ENCODE measurements around the gene RAB30. TPM values are rescaled to one million over a fixed set of nuclear protein-coding genes. Genes with fewer than 3 reads are reported as not detected.

The RAB30 gene
- polyA plus RNA-seq, 6 donors from 2014 or later = 108 to 156 (median 142) TPM

DNA sequence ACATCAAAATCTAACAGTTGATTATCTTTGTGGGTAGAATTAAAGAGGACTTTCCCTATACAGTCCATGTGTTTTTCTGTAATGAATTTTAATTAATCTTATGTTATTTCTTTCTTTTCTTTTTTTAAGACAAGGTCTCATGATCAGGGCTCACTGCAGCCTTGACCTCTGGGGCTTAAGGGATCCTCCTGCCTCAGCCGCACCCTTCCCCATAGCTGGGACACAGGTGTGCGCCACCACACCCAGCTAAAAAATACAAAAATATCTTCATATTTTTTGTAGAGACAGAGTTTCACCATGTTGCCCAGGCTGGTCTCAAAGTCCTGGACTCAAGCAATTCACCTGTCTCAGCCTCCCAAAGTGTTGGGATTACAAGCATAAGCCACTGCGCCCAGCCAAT is 7.7 kb downstream of the RAB30 start:
- H3K9me3 Mint-ChIP-seq = peaks cover 2 to 30% (median 17%) of the 10 kb centered on the region in 7 donors
- peaks cover 64 to 99% (median 85%) of the 10 kb centered on the region in 3 donors for H3K4me1 Mint-ChIP-seq

DNA sequence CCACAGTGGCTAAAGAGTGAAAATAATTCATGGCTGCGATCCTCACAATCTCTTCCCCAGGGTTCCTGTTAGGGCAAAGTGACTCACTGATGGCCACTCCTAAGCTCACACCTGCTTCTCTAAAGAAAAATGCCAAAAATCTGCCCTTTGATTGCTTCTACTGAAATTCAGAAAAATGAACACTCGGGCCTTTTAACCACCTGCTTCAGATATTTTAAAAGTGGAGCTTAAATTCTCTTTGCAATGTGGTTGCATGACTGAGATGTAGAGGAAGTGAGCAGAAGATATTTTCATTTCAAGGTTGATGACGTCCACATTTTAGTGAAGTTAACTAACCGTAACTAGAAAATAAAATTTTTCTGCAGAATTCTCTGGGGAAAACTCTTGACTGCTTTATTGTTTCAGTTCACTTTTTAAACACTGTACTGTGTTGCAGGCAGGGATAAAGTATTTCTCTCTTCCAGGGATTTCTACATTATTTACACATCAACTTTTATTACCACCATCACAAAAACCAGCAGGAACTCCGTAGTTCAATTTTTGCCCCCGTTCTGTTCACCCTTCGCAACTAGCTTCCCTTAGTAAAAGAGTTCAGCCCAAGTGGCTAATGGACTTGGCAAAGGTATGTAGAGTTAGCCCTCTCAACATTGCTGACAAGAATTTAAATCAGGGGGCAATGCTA is 8.5 kb downstream of the RAB30 start:
- H3K27ac Mint-ChIP-seq = peak overlapping the region in 5 of 6 donors; percentile 97 to 100 (median 99)
- peaks cover 57 to 99% (median 85%) of the 10 kb centered on the region in 3 donors for H3K4me1 Mint-ChIP-seq
- peaks cover 26 to 29% of the 10 kb centered on the region in 2 donors for H3K36me3 Mint-ChIP-seq
- no peaks in the 10 kb centered on the region for H3K27me3 Mint-ChIP-seq
- peaks cover 2 to 30% (median 17%) of the 10 kb centered on the region in 7 donors for H3K9me3 Mint-ChIP-seq
- DNase-seq (peak; percentile 85), ATAC-seq (ENCODE audit: low read depth in 2 of 2) (peak; percentile 71 to 75)
- peak overlapping the region; percentile 76 to 95 (median 85) for H3K4me3 Mint-ChIP-seq

More for the DNA sequence above, 7.7 kb downstream of the RAB30 start:
- Mint-ChIP-seq H3K27me3 (no peaks in the 10 kb centered on the region), H3K4me3 (peak overlapping the region; percentile 76 to 95 (median 85)), H3K27ac (peak overlapping the region in 5 of 6 donors; percentile 97 to 100 (median 99)), H3K36me3 (peaks cover 31 to 32% of the 10 kb centered on the region in 2 donors)
- DNase-seq (no peak), ATAC-seq (ENCODE audit: low read depth in 2 of 2) (no peak)

DNA sequence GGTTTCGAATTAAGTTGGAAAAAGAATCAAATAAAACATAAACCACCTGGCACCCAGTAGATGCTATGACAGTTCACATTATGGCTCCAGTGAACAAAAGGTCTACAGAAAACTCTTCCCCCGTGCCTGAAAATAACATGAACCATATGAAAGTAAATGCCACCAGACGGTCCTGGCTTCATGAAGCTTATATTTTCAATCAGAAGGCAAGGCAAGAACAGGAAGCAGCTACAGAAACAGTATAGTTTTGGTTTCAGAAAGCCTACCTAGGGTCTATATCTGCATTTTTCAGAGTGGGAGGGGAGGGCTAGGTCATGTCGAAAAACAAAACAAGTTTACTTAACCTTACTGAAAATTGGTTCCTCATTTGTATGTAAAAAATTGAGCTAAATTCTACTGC is 9.8 kb downstream of the RAB30 start:
- Mint-ChIP-seq H3K36me3 (peaks cover 22 to 27% of the 10 kb centered on the region in 2 donors), H3K27me3 (no peaks in the 10 kb centered on the region), H3K4me3 (peak overlapping the region; percentile 76 to 95 (median 85)), H3K4me1 (peaks cover 56 to 99% (median 83%) of the 10 kb centered on the region in 3 donors), H3K27ac (peak overlapping the region in 5 of 6 donors; percentile 97 to 100 (median 99)), H3K9me3 (peaks cover 2 to 30% (median 17%) of the 10 kb centered on the region in 7 donors)
- ATAC-seq (ENCODE audit: low read depth in 2 of 2) (peak; percentile 61 to 62), DNase-seq (peak; percentile 83)

DNA sequence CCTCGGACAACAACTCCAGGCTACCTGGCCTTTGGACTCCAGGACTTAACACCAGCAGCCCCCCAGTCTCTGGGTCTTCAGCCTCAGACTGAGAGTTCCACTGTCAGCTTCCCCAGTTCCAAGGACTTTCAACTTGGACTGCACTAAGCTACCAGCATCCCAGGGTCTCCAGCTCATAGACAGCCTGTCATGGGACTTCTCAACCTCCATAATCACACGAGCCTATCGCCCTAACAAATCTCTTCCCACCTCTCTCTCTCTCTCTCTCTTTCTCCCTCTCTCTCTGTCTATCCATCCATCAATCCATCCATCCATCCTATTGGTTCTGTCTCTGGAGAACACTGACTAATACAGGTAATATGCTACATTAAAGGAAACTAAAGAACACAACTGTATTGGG is 10.7 kb downstream of the RAB30 start:
- Mint-ChIP-seq H3K9me3 (peaks cover 2 to 30% (median 17%) of the 10 kb centered on the region in 7 donors), H3K4me1 (peaks cover 55 to 98% (median 81%) of the 10 kb centered on the region in 3 donors), H3K36me3 (peaks cover 27% of the 10 kb centered on the region in 2 donors)

DNA sequence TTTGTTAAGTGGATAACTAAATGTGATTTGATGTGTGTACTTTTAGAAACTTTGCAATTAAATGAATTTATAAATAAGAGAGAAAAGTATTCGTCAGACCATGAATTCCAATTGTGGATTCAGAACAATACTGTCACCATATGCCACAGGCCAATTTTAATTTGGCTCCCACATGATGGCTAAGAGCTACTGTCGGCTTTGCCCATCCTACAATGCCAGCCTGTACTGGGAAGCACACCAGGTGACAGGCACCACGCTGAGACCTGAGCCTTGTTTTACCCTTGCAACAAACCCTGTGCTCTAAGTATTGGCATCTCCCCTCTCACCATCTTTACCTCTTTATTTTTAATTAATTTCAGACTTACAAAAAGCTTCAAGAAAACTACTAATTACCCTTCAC is 14.0 kb downstream of the RAB30 start:
- Mint-ChIP-seq H3K4me1 (peaks cover 61 to 99% (median 82%) of the 10 kb centered on the region in 3 donors), H3K9me3 (peaks cover 4 to 26% (median 17%) of the 10 kb centered on the region in 7 donors), H3K36me3 (peaks cover 36 to 49% of the 10 kb centered on the region in 2 donors), H3K4me3 (peak overlapping the region in 4 of 8 donors; percentile 32 to 48 (median 40)), H3K27me3 (no peaks in the 10 kb centered on the region), H3K27ac (peak overlapping the region in 4 of 6 donors; percentile 56 to 93 (median 74))
- no peak for ATAC-seq (ENCODE audit: low read depth in 2 of 2)
- DNase-seq = no peak

More for the DNA sequence above, 10.7 kb downstream of the RAB30 start:
- Mint-ChIP-seq H3K27me3 (no peaks in the 10 kb centered on the region), H3K4me3 (peak overlapping the region in 7 of 8 donors; percentile 26 to 95 (median 58)), H3K27ac (peak overlapping the region in 5 of 6 donors; percentile 97 to 100 (median 99))
- DNase-seq (no peak), ATAC-seq (ENCODE audit: low read depth in 2 of 2) (no peak)

DNA sequence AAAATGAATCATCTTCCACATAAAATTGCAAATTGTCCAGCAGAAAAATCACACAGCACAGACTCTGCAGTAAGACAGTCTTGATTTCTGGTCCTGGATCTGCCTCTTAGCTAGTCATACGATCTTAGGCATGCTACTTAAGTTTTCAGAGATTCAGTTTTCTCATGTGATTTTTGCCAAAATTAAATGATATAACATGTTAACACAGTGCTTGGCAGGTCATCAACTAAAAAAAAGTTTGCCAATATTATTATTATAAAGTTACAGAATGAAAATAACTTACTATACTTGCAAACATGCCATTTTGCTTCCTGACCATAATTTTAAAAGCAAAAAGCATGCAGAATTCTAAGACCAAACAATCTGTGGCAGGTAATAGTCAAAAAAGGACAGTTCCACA is 15.1 kb downstream of the RAB30 start:
- no peak for ATAC-seq (ENCODE audit: low read depth in 2 of 2)
- H3K27ac Mint-ChIP-seq = peak overlapping the region in 1 of 6 donors; percentile 22
- peaks cover 4 to 21% (median 12%) of the 10 kb centered on the region in 7 donors for H3K9me3 Mint-ChIP-seq
- peak overlapping the region in 1 of 8 donors; percentile 32 for H3K4me3 Mint-ChIP-seq
- H3K36me3 Mint-ChIP-seq = peaks cover 46 to 54% of the 10 kb centered on the region in 2 donors
- peaks cover 62 to 95% (median 84%) of the 10 kb centered on the region in 3 donors for H3K4me1 Mint-ChIP-seq
- no peak for DNase-seq
- no peaks in the 10 kb centered on the region for H3K27me3 Mint-ChIP-seq

DNA sequence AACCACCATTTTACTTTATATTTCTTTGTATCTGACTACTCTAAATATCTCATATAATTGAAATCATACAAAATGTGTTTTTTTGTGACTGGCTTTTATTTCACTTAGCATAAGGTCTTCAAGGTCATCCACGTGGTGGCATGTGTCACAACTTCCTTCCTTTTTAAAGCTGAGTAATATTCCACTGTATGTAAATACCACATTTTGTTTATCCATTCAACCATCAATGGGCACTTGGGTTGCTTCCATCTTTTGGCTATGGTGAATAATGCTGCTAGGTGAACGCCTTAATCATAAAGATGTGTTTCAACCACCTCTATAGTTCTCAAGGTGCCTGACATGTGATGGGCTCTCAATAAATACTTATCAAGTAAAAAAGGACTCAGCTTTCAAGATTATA is 15.5 kb downstream of the RAB30 start:
- Mint-ChIP-seq H3K27ac (peak overlapping the region in 2 of 6 donors; percentile 13 to 98), H3K36me3 (peaks cover 48 to 57% of the 10 kb centered on the region in 2 donors), H3K9me3 (peaks cover 4 to 21% (median 13%) of the 10 kb centered on the region in 7 donors), H3K27me3 (no peaks in the 10 kb centered on the region), H3K4me3 (peak overlapping the region in 4 of 8 donors; percentile 14 to 62 (median 52)), H3K4me1 (peaks cover 63 to 95% (median 85%) of the 10 kb centered on the region in 3 donors)
- no peak for ATAC-seq (ENCODE audit: low read depth in 2 of 2)
- DNase-seq = no peak

DNA sequence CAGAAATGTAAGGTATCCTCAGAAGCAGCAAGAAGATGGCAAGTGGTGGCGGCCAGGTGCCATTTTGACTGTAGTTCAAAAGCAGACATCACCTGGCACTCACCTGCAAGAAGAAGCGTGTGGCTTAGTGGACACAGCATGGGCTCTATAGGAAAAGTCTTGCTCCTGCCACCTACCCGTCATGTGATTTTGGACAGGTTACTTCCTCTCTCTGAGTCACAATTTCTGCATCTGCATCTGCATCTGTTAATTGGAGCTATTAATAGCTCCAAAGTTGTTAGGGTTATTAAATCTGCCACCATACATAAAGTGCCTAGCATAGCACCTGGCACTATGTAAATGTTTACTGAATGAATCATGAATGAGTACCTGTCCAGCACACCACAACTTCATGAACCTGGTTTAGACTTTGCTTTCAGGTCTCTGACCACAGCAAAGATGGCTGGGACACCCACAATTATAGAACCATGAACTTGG is 16.8 kb downstream of the RAB30 start:
- Mint-ChIP-seq H3K9me3 (peaks cover 2 to 19% (median 11%) of the 10 kb centered on the region in 7 donors), H3K4me1 (peaks cover 63 to 95% (median 85%) of the 10 kb centered on the region in 3 donors), H3K4me3 (peak overlapping the region; percentile 52 to 90 (median 82)), H3K36me3 (peaks cover 44 to 62% of the 10 kb centered on the region in 2 donors), H3K27ac (peak overlapping the region in 5 of 6 donors; percentile 98 to 99 (median 98)), H3K27me3 (no peaks in the 10 kb centered on the region)
- DNase-seq (no peak), ATAC-seq (ENCODE audit: low read depth in 2 of 2) (peak; percentile 10 to 17)

DNA sequence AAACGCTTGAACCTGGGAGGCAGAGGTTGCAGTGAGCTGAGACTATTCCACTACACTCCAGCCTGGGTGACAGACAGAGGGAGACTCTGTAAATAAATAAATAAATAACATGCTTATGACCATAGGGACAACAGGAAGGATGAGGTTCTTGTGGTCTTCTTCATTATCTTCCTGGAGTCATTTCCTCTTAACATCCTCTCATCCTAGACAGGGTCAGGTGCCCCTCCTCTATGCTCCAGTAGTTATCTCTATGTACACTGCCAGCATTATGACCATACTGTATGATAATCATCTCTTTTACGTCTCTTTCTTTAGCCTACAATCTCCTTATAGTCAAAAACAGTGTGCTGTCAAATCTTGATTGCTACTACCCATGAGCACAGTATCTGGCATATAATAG is 17.7 kb downstream of the RAB30 start:
- peaks cover 37 to 54% of the 10 kb centered on the region in 2 donors for H3K36me3 Mint-ChIP-seq
- H3K27me3 Mint-ChIP-seq = no peaks in the 10 kb centered on the region
- ATAC-seq (ENCODE audit: low read depth in 2 of 2) (peak; percentile 94 to 95), DNase-seq (peak; percentile 70)
- H3K27ac Mint-ChIP-seq = peak overlapping the region in 5 of 6 donors; percentile 98 to 99 (median 98)
- peak overlapping the region; percentile 47 to 90 (median 82) for H3K4me3 Mint-ChIP-seq
- peaks cover 2 to 19% (median 7%) of the 10 kb centered on the region in 7 donors for H3K9me3 Mint-ChIP-seq
- H3K4me1 Mint-ChIP-seq = peaks cover 55 to 95% (median 78%) of the 10 kb centered on the region in 3 donors

DNA sequence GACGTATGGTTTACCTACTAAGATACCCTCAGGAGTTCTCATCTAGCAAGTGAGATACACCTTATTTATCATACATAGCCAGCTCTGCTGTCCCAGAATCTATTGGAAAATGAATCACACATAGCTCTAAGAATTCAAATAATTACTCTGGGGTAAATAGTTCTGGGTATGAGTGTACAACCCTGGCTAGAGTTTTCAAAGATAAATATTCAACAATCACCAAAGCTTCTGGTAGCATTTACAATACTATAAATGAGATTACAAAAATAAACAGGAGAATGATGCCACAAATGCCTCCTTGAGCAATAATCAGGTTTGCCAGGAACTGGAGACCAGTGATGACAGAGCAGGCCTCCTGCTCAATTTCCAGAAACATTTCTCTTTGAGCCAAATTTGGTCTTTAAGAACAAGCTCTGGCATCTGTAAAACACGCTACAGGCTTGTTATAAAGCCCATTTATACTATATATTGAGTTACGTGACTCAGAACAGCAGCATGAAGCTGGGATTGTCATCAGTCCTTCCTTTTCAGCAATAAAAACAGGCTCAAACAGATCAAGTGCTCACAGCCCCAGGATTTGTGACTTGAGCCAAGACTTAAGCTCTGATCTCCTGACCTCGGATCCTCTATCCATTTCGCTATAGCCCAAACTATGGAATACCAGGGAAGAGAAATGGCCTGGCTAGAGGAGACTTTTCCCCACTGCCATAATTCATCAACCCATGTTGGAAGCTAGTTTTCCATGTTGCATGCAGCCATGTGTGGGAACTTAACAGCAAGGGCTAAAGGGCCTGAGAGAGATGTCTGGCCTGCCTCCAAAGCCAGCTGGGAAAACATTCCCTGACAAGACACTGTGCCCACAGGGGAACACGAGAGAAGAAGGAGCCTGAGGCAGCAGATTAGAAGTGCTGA is 19.7 kb downstream of the RAB30 start:
- Mint-ChIP-seq H3K27ac (peak overlapping the region in 5 of 6 donors; percentile 86 to 99 (median 98)), H3K4me1 (peaks cover 63 to 95% (median 79%) of the 10 kb centered on the region in 3 donors), H3K4me3 (peak overlapping the region in 5 of 8 donors; percentile 27 to 60 (median 37)), H3K27me3 (no peaks in the 10 kb centered on the region), H3K9me3 (peaks cover 2 to 19% (median 7%) of the 10 kb centered on the region in 7 donors), H3K36me3 (peaks cover 37 to 48% of the 10 kb centered on the region in 2 donors)
- DNase-seq (no peak), ATAC-seq (ENCODE audit: low read depth in 2 of 2) (no peak)

DNA sequence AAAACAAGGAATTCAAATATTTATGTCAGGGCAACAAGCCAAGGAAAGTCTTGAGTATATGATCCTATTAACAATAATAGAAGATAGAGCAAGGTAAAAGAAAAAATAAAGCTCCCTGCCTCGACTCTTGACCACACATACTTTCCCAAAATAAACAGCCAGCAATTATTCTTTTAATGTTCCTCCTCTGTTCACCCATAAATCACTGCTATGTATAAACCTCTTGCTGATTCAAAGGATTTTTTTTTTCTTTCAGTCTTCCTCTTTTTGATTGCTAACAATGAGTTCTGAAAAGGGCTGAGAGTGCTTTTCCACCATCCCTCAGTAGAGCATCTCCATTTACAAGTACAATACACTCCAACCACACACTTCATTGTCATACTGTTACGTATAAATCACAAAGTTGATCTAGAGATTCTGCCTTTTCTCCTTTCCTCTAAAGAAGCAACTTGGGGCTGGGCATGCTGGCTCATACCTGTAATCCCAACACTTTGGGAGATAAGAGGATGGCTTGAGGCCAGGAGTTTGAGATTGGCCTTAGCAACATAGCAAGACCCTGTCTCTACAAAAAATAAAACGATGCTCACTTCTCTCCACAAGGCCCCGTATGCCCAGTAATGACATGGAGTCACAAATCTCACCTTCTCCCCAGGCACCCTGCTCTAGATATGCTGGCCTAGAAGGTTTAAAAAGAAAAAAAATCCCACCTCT is 24.0 kb downstream of the RAB30 start:
- Mint-ChIP-seq H3K36me3 (peaks cover 17 to 26% of the 10 kb centered on the region in 2 donors), H3K4me3 (peak overlapping the region; percentile 1 to 87 (median 33)), H3K4me1 (peaks cover 63 to 94% (median 89%) of the 10 kb centered on the region in 3 donors), H3K27me3 (no peaks in the 10 kb centered on the region), H3K9me3 (peaks cover 0 to 19% (median 7%) of the 10 kb centered on the region in 7 donors), H3K27ac (peak overlapping the region; percentile 37 to 92 (median 70))
- ATAC-seq (ENCODE audit: low read depth in 2 of 2) = peak; percentile 58 to 63
- DNase-seq = no peak

DNA sequence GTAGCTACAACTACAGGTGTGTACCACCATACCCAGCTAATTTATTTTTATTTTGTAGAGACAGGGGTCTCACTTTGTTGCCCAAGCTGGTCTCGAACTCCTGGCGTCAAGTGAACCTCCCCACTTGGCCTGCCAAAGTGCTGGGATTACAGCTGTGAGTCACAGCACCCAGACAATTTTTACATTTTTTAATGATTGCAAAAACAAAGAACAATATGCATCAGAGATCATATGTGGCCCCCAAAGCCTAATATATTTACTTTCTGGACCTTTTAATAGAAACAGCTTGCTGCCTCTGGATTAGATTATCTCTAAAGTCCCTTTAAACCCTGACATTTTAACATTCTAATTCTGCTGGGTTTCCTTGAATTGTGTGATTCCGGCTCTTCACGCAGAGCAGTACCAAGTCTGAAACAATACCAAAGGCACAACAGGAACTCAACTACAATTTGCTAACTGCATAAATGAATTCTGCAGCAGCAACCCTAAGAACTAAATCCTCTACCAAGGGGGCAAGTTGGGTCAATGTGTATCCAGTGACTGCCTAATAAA is 25.0 kb downstream of the RAB30 start:
- H3K27ac Mint-ChIP-seq = peak overlapping the region in 5 of 6 donors; percentile 44 to 89 (median 61)
- DNase-seq (no peak), ATAC-seq (ENCODE audit: low read depth in 2 of 2) (no peak)
- H3K9me3 Mint-ChIP-seq = peaks cover 0 to 17% (median 6%) of the 10 kb centered on the region in 7 donors
- peaks cover 8 to 17% of the 10 kb centered on the region in 2 donors for H3K36me3 Mint-ChIP-seq
- peaks cover 60 to 97% (median 87%) of the 10 kb centered on the region in 3 donors for H3K4me1 Mint-ChIP-seq
- no peaks in the 10 kb centered on the region for H3K27me3 Mint-ChIP-seq
- peak overlapping the region in 4 of 8 donors; percentile 5 to 39 (median 15) for H3K4me3 Mint-ChIP-seq
